GM12878 (cell line): ENCODE results near the gene CRYZL1. TPM values are rescaled to one million over a fixed set of nuclear protein-coding genes. Genes with fewer than 3 reads are reported as not detected.
A peak's percentile ranks its signal among the peaks of the same experiment; 100 is the strongest.

Source experiments
- ASH2L ChIP-seq: fragments of 300-600, 200-600 bp; sonication (generic); IDR thresholded peaks from 2 replicates; pipeline ENCODE4 v1.6.1; 2017; ENCODE audit warnings: low read depth, mild to moderate bottlenecking, borderline replicate concordance
- BRCA1 ChIP-seq: IDR thresholded peaks from 2 replicates; pipeline ENCODE4 v1.6.1; 2011; ENCODE audit warnings: low read depth, low read length, improper control_type of control experiment
- CBFB ChIP-seq: IDR thresholded peaks from 2 replicates; pipeline ENCODE4 v1.6.1; 2016; ENCODE audit warnings: antibody characterized with exemption, low read depth
- CBX3 ChIP-seq: fragments of 200-600 bp; sonication (generic); IDR thresholded peaks from 2 replicates; pipeline ENCODE4 v1.6.1; 2016; ENCODE audit warnings: low read depth, borderline replicate concordance
- CBX5 ChIP-seq: sonication (generic); IDR thresholded peaks from 2 replicates; pipeline ENCODE4 v1.6.1; 2016; ENCODE audit warnings: low read depth, moderate library complexity, mild to moderate bottlenecking, inconsistent platforms
- CHD4 ChIP-seq: fragments of 200-600 bp; sonication (generic); IDR thresholded peaks from 2 replicates; pipeline ENCODE4 v1.6.1; 2016; ENCODE audit warnings: mild to moderate bottlenecking
- ESRRA ChIP-seq: IDR thresholded peaks from 2 replicates; pipeline ENCODE4 v1.6.1; 2012; ENCODE audit warnings: mild to moderate bottlenecking, low read length, improper control_type of control experiment
- GABPA ChIP-seq: IDR thresholded peaks from 2 replicates; pipeline ENCODE4 v1.6.1; 2014; ENCODE audit warnings: antibody characterized with exemption, low read depth, mild to moderate bottlenecking, inconsistent platforms
- HDAC2 ChIP-seq: fragments of 200-600 bp; sonication (generic); IDR thresholded peaks from 2 replicates; pipeline ENCODE4 v1.6.1; 2017
- IRF3 ChIP-seq: fragments of 450-650 bp; IDR thresholded peaks from 2 replicates; pipeline ENCODE4 v1.6.1; 2014; ENCODE audit warnings: mild to moderate bottlenecking
- KLF5 ChIP-seq: fragments of 450-650 bp; IDR thresholded peaks from 2 replicates; pipeline ENCODE4 v1.6.1; 2014; ENCODE audit warnings: mild to moderate bottlenecking; ENCODE audit not compliant: partially characterized antibody
- NFYB ChIP-seq: IDR thresholded peaks from 2 replicates; pipeline ENCODE4 v1.6.1; 2011; ENCODE audit warnings: low read depth, mild to moderate bottlenecking, low read length, improper control_type of control experiment, moderate library complexity; ENCODE audit not compliant: insufficient read depth
- NKRF ChIP-seq: fragments of 450-650 bp; conservative IDR thresholded peaks from 2 replicates; pipeline ENCODE4 v1.6.1; 2017; ENCODE audit warnings: mild to moderate bottlenecking, moderate library complexity
- NR2C1 ChIP-seq: fragments of 450-650 bp; IDR thresholded peaks from 2 replicates; pipeline ENCODE4 v1.6.1; 2017; ENCODE audit warnings: antibody characterized with exemption, mild to moderate bottlenecking, moderate library complexity
- POLR2A ChIP-seq: IDR thresholded peaks from 2 replicates; pipeline ENCODE4 v1.6.1; 2011; ENCODE audit warnings: low read depth, mild to moderate bottlenecking, low read length
- RBBP5 ChIP-seq: fragments of 200-600 bp; sonication (generic); conservative IDR thresholded peaks from 2 replicates; pipeline ENCODE4 v1.6.1; 2016
- SPI1 ChIP-seq: IDR thresholded peaks from 2 replicates; pipeline ENCODE4 v1.6.1; 2011; ENCODE audit warnings: low read depth, mild to moderate bottlenecking, low read length, moderate library complexity, borderline replicate concordance; ENCODE audit not compliant: insufficient read depth
- TCF3 ChIP-seq: IDR thresholded peaks from 2 replicates; pipeline ENCODE4 v1.6.1; 2012; ENCODE audit warnings: low read depth, mild to moderate bottlenecking, low read length, borderline replicate concordance; ENCODE audit not compliant: insufficient read depth
- USF2 ChIP-seq: IDR thresholded peaks from 2 replicates; pipeline ENCODE4 v1.6.1; 2011; ENCODE audit warnings: low read depth, low read length, improper control_type of control experiment, borderline replicate concordance
- ZBED1 ChIP-seq: IDR thresholded peaks from 2 replicates; pipeline ENCODE4 v1.6.1; 2016; ENCODE audit warnings: borderline replicate concordance
- ZBTB40 ChIP-seq: fragments of 450-650 bp; IDR thresholded peaks from 2 replicates; pipeline ENCODE4 v1.6.1; 2016; ENCODE audit warnings: mild to moderate bottlenecking, moderate library complexity, borderline replicate concordance
- ZNF24 ChIP-seq: fragments of 450-650 bp; IDR thresholded peaks from 2 replicates; pipeline ENCODE4 v1.6.1; 2017; ENCODE audit warnings: antibody characterized with exemption, mild to moderate bottlenecking
- polyA plus RNA-seq, 11 experiments: library from polyadenylated mRNA; depleted of rRNA in 4 of 11; unstranded in 6 of 11; stranded (reverse) in 5 of 11; fragments of >200 nt; fragmentation: Nextera tagmentation in 4 of 11; fragmentation: Illumina TruSeq in 1 of 11; extraction: Ambion mirVana in 4 of 11; extraction: Trizol in 1 of 11; gene quantifications; 1 replicate in 1 of 11; 2 replicates in 10 of 11; pipeline versions ENCODE4 v1.2.1 to v1.2.3, GENCODE V29; 2011 to 2016; ENCODE audit warnings: inconsistent platforms in 2 of 11, missing spikeins in 2 of 11, low read depth in 1 of 11
- total RNA-seq, 4 experiments: library from RNA; depleted of rRNA in 3 of 4; stranded (reverse); fragments of >200 nt in 3 of 4; fragmentation: Illumina TruSeq in 1 of 4; extraction: Trizol in 1 of 4; gene quantifications; 2 replicates each; pipeline versions ENCODE4 v1.2.1 to v1.2.3, GENCODE V29; 2013 to 2021

Gene CRYZL1
- total and polyA plus RNA-seq, 10 of the 15 experiments (the other 5 are each of a cell fraction or from before 2014, with no cell fraction given) = 14.3 to 72.4 (median 30.7) TPM

GRCh38 chr21:33642027-33642895 lies 720 bp upstream of the CRYZL1 start, which contains the start of gene ITSN1 (continued):
- TF ChIP-seq NKRF (0 out of 2 replicates have a peak, but pooled peaks have one; percentile 48), ZNF24 (no peak), KLF5 (peak; percentile 35), ZBTB40 (peak; percentile 31; the same call in 1 of the 2 replicates), BRCA1 (no peak), POLR2A (peak; percentile 52; the same call in 1 of the 2 replicates), ESRRA (no peak), CBFB (0 out of 2 replicates have a peak, but pooled peaks have one; percentile 13), ZBED1 (no peak), CBX5 (no peak), IRF3 (peak; percentile 69), HDAC2 (no peak), ASH2L (no peak), RBBP5 (no peak), SPI1 (no peak), CHD4 (no peak), USF2 (no peak), TCF3 (no peak), NFYB (peak; percentile 66), NR2C1 (no peak), CBX3 (no peak), GABPA (no peak)
